Sigmoid colon (tissue), 7 donors: ENCODE measurements around the gene LTO1. TPM values are rescaled to one million over a fixed set of nuclear protein-coding genes. Genes with fewer than 3 reads are reported as not detected.

Experiments
- DNase-seq: peaks from one replicate; pipeline ENCODE4 v3.0.0-alpha.2; 2019
- H3K27ac ChIP-seq, 4 donors: fragments of 200-600 bp; sonication (generic); one replicate each; pipeline ENCODE4 v1.5.1; 2016 to 2019; ENCODE audit warnings: mild to moderate bottlenecking in 1 of 4
- H3K27me3 ChIP-seq, 3 donors: fragments of 200-600 bp; sonication (generic); one replicate each; pipeline ENCODE4 v1.5.1; 2019; ENCODE audit warnings: mild to moderate bottlenecking in 1 of 3
- H3K36me3 ChIP-seq, 4 donors: fragments of 200-600 bp; sonication (generic); one replicate each; pipeline ENCODE4 v1.5.1; 2016 to 2019
- H3K4me1 ChIP-seq, 4 donors: fragments of 200-600 bp; sonication (generic); one replicate each; pipeline ENCODE4 v1.5.1; 2017 to 2019
- H3K4me3 ChIP-seq, 4 donors: fragments of 200-600 bp; sonication (generic); one replicate each; pipeline ENCODE4 v1.5.1; 2017 to 2019; ENCODE audit warnings: mild to moderate bottlenecking in 2 of 4, moderate library complexity in 1 of 4
- H3K9me3 ChIP-seq, 4 donors: fragments of 200-600 bp in 3 of 4; sonication (generic) in 3 of 4; one replicate each; pipeline versions ENCODE4 v1.5.1 to v1.6.1; 2013 to 2019
- CTCF ChIP-seq, 4 experiments: fragments of 450-650 bp in 3 of 4; fragments of 200-600 bp in 1 of 4; IDR thresholded peaks; one replicate each; pipeline ENCODE4 v1.5.1; 2016 to 2019; ENCODE audit warnings: antibody characterized with exemption in 4 of 4, mild to moderate bottlenecking in 3 of 4, moderate library complexity in 2 of 4
- EP300 ChIP-seq, 4 donors: sonication (generic); formaldehyde crosslinking; IDR thresholded peaks; one replicate each; pipeline ENCODE4 v1.6.1; 2017; ENCODE audit warnings: antibody characterized with exemption in 4 of 4
- POLR2A ChIP-seq, 2 donors: fragments of 450-650 bp; IDR thresholded peaks; one replicate each; pipeline ENCODE4 v1.6.1; 2016; ENCODE audit warnings: antibody characterized with exemption in 2 of 2, mild to moderate bottlenecking in 2 of 2, moderate library complexity in 2 of 2
- POLR2AphosphoS5 ChIP-seq, 4 donors: sonication (generic); formaldehyde crosslinking; IDR thresholded peaks; one replicate each; pipeline ENCODE4 v1.6.1; 2017; ENCODE audit warnings: antibody characterized with exemption in 4 of 4
- WGBS, 2 donors: extraction: QIAGEN DNeasy Blood & Tissue Kit; methylation state at CpG; one replicate each; pipeline ENCODE4 v1.1.7; 2013; 5-methylcytosine and 5-hydroxymethylcytosine counted together
- intact Hi-C: fragments of 100-400 bp; cut with DNase I; formaldehyde crosslinking; loops from one replicate; pipeline ENCODE4 v1.15.1; 2023
- polyA plus RNA-seq, 3 donors: library from polyadenylated mRNA; stranded (reverse); fragments of 200-250 nt; gene quantifications; one replicate each; pipeline ENCODE4 v1.2.3, GENCODE V29; 2013
- total RNA-seq, 4 donors: library from RNA; depleted of rRNA; stranded (reverse); fragments of >200 nt; gene quantifications; one replicate each; pipeline ENCODE4 v1.1.0, GENCODE V29; 2016
- donor health status: healthy with polysubstance abuse.
- donor health status: Bipolar disorder and iron deficiency.
- donor health status: healthy.

LTO1 gene
- total and polyA plus RNA-seq, 7 donors = 12.0 to 42.9 (median 20.2) TPM

DNA sequence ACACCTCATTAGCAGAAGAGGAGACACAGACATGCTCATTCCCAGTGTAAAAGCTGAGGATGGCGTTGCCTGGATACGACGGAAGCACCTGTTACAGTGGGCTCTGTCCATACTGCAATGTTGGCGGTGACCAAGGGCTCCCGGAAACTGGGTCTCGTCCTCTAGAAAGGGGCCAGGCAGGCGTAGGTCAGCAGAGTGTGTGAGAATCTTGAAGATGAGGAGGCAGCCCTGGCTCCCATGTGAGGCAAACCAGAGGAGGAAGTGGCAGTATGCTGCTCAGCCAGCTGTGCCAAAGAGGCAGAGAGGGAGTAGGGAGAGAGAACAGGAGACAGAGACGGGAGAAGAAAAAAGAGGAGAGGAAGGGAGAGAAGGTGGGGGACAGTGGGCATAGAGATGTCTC lies 10.3 kb downstream of the LTO1 start:
- 94 to 95% methylated on average over 8 of the region's 8 CpGs for WGBS, 2 donors

DNA sequence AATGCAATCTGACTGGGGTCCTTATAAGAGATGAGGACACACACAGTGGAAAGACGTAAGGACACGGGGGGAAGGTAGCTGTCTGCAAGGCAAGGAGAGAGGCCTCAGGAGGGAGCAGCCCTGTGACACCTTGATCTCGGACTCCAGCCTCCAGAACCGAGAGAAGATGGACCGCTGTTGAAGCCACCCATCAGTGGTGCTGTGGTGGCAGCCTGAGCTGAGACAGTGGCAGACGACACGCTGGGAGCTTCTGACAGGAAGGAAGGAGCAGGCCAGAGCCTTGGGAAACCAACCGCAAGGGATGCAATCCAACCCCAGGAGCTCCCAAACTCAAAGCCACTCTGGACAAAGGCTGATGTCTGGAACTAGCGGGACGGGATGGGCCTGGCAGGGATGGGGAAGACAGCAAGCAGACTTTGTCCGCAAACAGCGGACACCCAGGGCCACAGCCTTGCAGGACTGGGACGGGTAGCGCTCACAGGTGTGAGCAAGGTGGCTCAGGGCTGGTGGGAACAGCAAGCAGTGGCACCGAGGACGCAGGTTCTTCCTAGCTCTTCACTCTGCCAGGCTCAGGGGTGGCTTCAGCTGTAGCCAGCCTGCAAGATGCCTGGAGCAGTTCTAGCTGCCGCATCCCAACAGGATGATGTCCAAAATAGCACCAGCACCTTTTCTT lies 10.9 kb downstream of the LTO1 start:
- Histone ChIP-seq H3K4me1 (no peaks in the 10 kb centered on the region), H3K4me3 (no peak overlapping the region), H3K9me3 (no peaks in the 10 kb centered on the region), H3K36me3 (peaks cover 0 to 71% (median 13%) of the 10 kb centered on the region in 4 donors), H3K27ac (no peak overlapping the region), H3K27me3 (no peaks in the 10 kb centered on the region)
- DNase-seq = peak; percentile 51
- 94 to 96% methylated on average over 17 of the region's 17 CpGs for WGBS, 2 donors
- TF ChIP-seq EP300 (IDR thresholded peaks at IDR 0.05) = no peak
- no peak for TF ChIP-seq POLR2A (IDR thresholded peaks at IDR 0.05)
- TF ChIP-seq POLR2AphosphoS5 (IDR thresholded peaks at IDR 0.05) = no peak
- TF ChIP-seq CTCF (IDR thresholded peaks at IDR 0.05) = no peak
- intact Hi-C loops = no loop called here

More for the DNA sequence above, 10.3 kb downstream of the LTO1 start:
- no peaks in the 10 kb centered on the region for H3K27me3 ChIP-seq
- peak; percentile 42 for DNase-seq
- H3K36me3 ChIP-seq = peaks cover 0 to 75% (median 15%) of the 10 kb centered on the region in 4 donors
- no peaks in the 10 kb centered on the region for H3K9me3 ChIP-seq
- H3K4me3 ChIP-seq = no peak overlapping the region
- no peak overlapping the region for H3K27ac ChIP-seq
- intact Hi-C loops = no loop called here
- peaks cover 0 to 6% (median 2%) of the 10 kb centered on the region in 4 donors for H3K4me1 ChIP-seq
- no peak for TF ChIP-seq POLR2AphosphoS5 (IDR thresholded peaks at IDR 0.05)
- TF ChIP-seq CTCF (IDR thresholded peaks at IDR 0.05) = no peak
- TF ChIP-seq POLR2A (IDR thresholded peaks at IDR 0.05) = no peak
- no peak for TF ChIP-seq EP300 (IDR thresholded peaks at IDR 0.05)

DNA sequence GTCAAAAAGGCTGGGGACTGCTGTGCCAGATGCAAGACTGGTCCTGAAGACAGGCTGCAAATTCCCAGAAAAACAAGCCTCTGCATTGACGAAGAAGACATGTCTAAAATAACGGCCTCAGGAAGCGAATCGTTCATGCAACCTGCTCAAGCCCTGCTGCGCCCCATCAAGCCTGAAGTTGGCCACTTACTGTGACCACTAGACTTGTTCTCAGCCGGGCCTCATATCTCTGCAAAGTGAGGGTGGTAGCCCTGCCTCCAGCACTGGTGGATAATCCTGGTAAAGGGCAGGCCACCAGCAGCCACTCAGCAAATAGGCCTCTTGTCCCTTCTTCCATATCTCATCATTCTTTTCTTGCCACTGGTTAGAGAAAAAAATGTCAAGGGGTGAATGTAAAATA lies 11.8 kb downstream of the LTO1 start:
- Histone ChIP-seq H3K36me3 (peaks cover 0 to 65% (median 13%) of the 10 kb centered on the region in 4 donors), H3K4me3 (no peak overlapping the region), H3K27ac (no peak overlapping the region), H3K27me3 (no peaks in the 10 kb centered on the region), H3K4me1 (peaks cover 0 to 3% (median 0%) of the 10 kb centered on the region in 4 donors), H3K9me3 (no peaks in the 10 kb centered on the region)
- WGBS, 2 donors = 93 to 95% methylated on average over 6 of the region's 6 CpGs
- TF ChIP-seq POLR2AphosphoS5 (IDR thresholded peaks at IDR 0.05) (no peak), CTCF (IDR thresholded peaks at IDR 0.05) (no peak), EP300 (IDR thresholded peaks at IDR 0.05) (no peak), POLR2A (IDR thresholded peaks at IDR 0.05) (no peak)
- intact Hi-C loops = no loop called here
- peak; percentile 22 for DNase-seq

- WGBS, 2 donors = 95% methylated on average over 13 of the region's 13 CpGs
- no peak overlapping the region for H3K4me3 ChIP-seq
- H3K4me1 ChIP-seq = peaks cover 0 to 8% (median 2%) of the 10 kb centered on the region in 4 donors
- no peaks in the 10 kb centered on the region for H3K9me3 ChIP-seq
- intact Hi-C loops = no loop called here
- TF ChIP-seq EP300 (IDR thresholded peaks at IDR 0.05) (no peak), POLR2A (IDR thresholded peaks at IDR 0.05) (no peak), POLR2AphosphoS5 (IDR thresholded peaks at IDR 0.05) (no peak), CTCF (IDR thresholded peaks at IDR 0.05) (no peak)
- H3K36me3 ChIP-seq = peaks cover 0 to 60% (median 13%) of the 10 kb centered on the region in 4 donors
- H3K27me3 ChIP-seq = no peaks in the 10 kb centered on the region
- peak; percentile 40 for DNase-seq
- H3K27ac ChIP-seq = no peak overlapping the region
Observed at GRCh38 chr11:69662806-69663205, 12.3 kb downstream of the LTO1 start.
